Right lobe of liver (tissue), 6 donors: ENCODE results near the gene SUPT16H. TPM values are rescaled to one million over a fixed set of nuclear protein-coding genes. Genes with fewer than 3 reads are reported as not detected.

ENCODE experiments used
- ATAC-seq, 4 donors: fragments of 200-7000 bp; cut with Tn5 transposase; one replicate each; pipeline ENCODE4 v1.9.1; 2020; ENCODE audit warnings: mild to moderate bottlenecking in 4 of 4, moderate library complexity in 4 of 4
- DNase-seq, 3 donors: peaks; one replicate each; pipeline ENCODE4 v3.0.0-alpha.2; 2020
- H3K27ac ChIP-seq, 3 donors: fragments of 200-600 bp; one replicate each; pipeline ENCODE4 v1.8.0; 2022
- H3K27me3 ChIP-seq, 2 donors: fragments of 200-600 bp; one replicate each; pipeline ENCODE4 v1.8.0; 2022
- H3K36me3 ChIP-seq, 4 donors: fragments of 200-600 bp; sonication (generic) in 1 of 4; one replicate each; pipeline versions ENCODE4 v1.5.1 to v1.8.0; 2017 to 2022; ENCODE audit warnings: control low read depth in 1 of 4
- H3K4me1 ChIP-seq, 4 donors: fragments of 200-600 bp; sonication (generic) in 1 of 4; one replicate each; pipeline versions ENCODE4 v1.5.1 to v1.8.0; 2017 to 2022; ENCODE audit warnings: control low read depth in 1 of 4
- H3K4me3 ChIP-seq, 3 donors: fragments of 200-600 bp; one replicate each; pipeline ENCODE4 v1.8.0; 2022
- H3K9me3 ChIP-seq, 4 donors: fragments of 200-600 bp; sonication (generic) in 1 of 4; one replicate each; pipeline versions ENCODE4 v1.5.1 to v1.8.0; 2017 to 2022; ENCODE audit warnings: control low read depth in 1 of 4
- POLR2A ChIP-seq: fragments of 450-650 bp; IDR thresholded peaks from one replicate; pipeline ENCODE4 v1.6.1; 2017; ENCODE audit warnings: antibody characterized with exemption, mild to moderate bottlenecking
- WGBS: methylation state at CpG from one replicate; pipeline ENCODE4 v1.1.6; 2018; ENCODE audit warnings: low coverage, low lambda C conversion rate; ENCODE audit not compliant: insufficient coverage; ENCODE audit errors: missing lambda C conversion rate; 5-methylcytosine and 5-hydroxymethylcytosine counted together
- intact Hi-C, 2 donors: fragments of 100-400 bp; cut with DNase I; formaldehyde crosslinking; loops; one replicate each; pipeline versions ENCODE4 v1.11.2 to v1.14.1; 2022
- total RNA-seq, 6 experiments: library from RNA; depleted of rRNA in 2 of 6; stranded (reverse); fragments of >200 nt in 2 of 6; fragmentation: NEBNext Ultra II Directional in 3 of 6; extraction: Animal tissue kit (Norgen Biotek cat#: 25700) in 3 of 6; gene quantifications; one replicate each; pipeline versions ENCODE4 v1.1.0 to v1.2.4, GENCODE V29; 2016 to 2023
- TF ChIP-seq, protein P1 (sequence below), 4 donors: fragments of 200-600 bp in 3 of 4; fragments of 450-650 bp in 1 of 4; IDR thresholded peaks; one replicate each; pipeline versions ENCODE4 v1.5.1 to v1.8.0; 2016 to 2022; ENCODE audit warnings: antibody characterized with exemption in 4 of 4, mild to moderate bottlenecking in 2 of 4
- donor health status: DM: no; HTN: yes; CAD: no.
- donor health status: DM: no; HTN: no; CAD: no.
- donor health status: DM: no; HTN: no; CAD: no.
- donor health status: DM: no; HTN: yes; CAD: no.
- donor health status: DM: no; HTN: yes; CAD: no.

The SUPT16H gene
- total RNA-seq, 6 experiments from 2014 or later: 13.0 to 28.8 (median 19.5) TPM

DNA sequence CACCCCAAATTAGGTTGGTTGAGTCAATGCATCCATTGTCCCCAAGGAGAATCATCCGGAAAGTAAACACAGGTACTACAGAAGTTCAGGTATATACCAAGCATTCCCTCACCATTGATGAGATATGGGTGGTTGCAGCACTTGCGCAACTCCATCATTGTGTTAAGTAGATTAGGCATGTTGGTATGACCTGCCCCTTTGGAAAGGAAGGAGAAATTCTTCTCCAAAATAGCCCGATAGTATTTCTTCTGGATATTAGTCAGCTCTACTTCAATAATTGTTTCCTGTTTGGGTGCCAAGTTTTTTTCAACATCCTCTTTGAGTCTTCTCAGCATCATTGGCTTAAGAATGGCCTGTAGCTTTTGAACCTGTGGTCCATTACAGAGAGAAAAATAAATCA, 21.3 kb upstream of the SUPT16H start:
- Histone ChIP-seq H3K36me3 (peaks cover 9 to 100% (median 63%) of the 10 kb centered on the region in 4 donors), H3K9me3 (no peaks in the 10 kb centered on the region), H3K27me3 (no peaks in the 10 kb centered on the region), H3K4me1 (no peaks in the 10 kb centered on the region), H3K4me3 (no peak overlapping the region), H3K27ac (no peak overlapping the region)
- 68% methylated on average over 3 of the region's 3 CpGs for WGBS
- no peak for ATAC-seq
- DNase-seq: no peak
- TF ChIP-seq POLR2A: no peak
- TF ChIP-seq, protein P1, sequence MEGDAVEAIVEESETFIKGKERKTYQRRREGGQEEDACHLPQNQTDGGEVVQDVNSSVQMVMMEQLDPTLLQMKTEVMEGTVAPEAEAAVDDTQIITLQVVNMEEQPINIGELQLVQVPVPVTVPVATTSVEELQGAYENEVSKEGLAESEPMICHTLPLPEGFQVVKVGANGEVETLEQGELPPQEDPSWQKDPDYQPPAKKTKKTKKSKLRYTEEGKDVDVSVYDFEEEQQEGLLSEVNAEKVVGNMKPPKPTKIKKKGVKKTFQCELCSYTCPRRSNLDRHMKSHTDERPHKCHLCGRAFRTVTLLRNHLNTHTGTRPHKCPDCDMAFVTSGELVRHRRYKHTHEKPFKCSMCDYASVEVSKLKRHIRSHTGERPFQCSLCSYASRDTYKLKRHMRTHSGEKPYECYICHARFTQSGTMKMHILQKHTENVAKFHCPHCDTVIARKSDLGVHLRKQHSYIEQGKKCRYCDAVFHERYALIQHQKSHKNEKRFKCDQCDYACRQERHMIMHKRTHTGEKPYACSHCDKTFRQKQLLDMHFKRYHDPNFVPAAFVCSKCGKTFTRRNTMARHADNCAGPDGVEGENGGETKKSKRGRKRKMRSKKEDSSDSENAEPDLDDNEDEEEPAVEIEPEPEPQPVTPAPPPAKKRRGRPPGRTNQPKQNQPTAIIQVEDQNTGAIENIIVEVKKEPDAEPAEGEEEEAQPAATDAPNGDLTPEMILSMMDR (IDR thresholded peaks at IDR 0.05): no peak
- intact Hi-C loops: no loop called here

GRCh38 chr14:21399311-21399870, 15.6 kb upstream of the SUPT16H start:
- intact Hi-C loops: loop anchor here in 1 of 2 donors (10.0 kb wide), 1 partner anchor 165 kb away; no protein-coding TSS in a partner anchor
- TF ChIP-seq POLR2A: no peak
- TF ChIP-seq, protein P1 (IDR thresholded peaks at IDR 0.05): no peak
- H3K9me3 ChIP-seq: no peaks in the 10 kb centered on the region
- 89% methylated on average over 5 of the region's 5 CpGs for WGBS
- H3K4me3 ChIP-seq: no peak overlapping the region
- H3K27ac ChIP-seq: no peak overlapping the region
- no peak for ATAC-seq
- no peaks in the 10 kb centered on the region for H3K4me1 ChIP-seq
- DNase-seq: no peak
- H3K36me3 ChIP-seq: peaks cover 19 to 100% (median 71%) of the 10 kb centered on the region in 4 donors
- H3K27me3 ChIP-seq: no peaks in the 10 kb centered on the region

DNA sequence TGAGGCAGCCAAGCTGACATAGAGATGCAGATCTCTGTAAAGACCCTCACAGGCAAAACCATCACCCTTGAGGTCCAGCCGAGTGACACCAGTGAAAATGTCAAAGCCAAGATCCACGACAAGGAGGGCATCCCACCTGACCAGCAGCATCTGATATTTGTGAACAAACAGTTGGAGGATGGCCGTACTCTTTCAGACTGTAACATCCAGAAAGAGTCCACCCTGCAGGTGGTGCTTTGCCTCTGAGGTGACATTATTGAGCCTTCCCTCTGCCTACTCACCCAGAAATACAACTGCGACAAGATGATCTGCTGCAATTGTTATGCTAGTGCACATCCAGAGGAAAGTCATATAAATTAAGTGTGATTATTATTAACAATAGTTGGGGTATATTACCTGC, 15.1 kb upstream of the SUPT16H start:
- H3K9me3 ChIP-seq: no peaks in the 10 kb centered on the region
- TF ChIP-seq, protein P1 (IDR thresholded peaks at IDR 0.05): no peak
- TF ChIP-seq POLR2A: no peak
- no peaks in the 10 kb centered on the region for H3K27me3 ChIP-seq
- intact Hi-C loops: loop anchor here in 1 of 2 donors (10.0 kb wide), 1 partner anchor 164 kb away; no protein-coding TSS in a partner anchor
- H3K4me1 ChIP-seq: no peaks in the 10 kb centered on the region
- no peak for DNase-seq
- peaks cover 19 to 100% (median 73%) of the 10 kb centered on the region in 4 donors for H3K36me3 ChIP-seq
- ATAC-seq: no peak
- 92% methylated on average over 2 of the region's 4 CpGs for WGBS
- no peak overlapping the region for H3K4me3 ChIP-seq
- H3K27ac ChIP-seq: no peak overlapping the region

- intact Hi-C loops: loop anchor here in 1 of 2 donors (10.0 kb wide), 1 partner anchor 161 kb away; no protein-coding TSS in a partner anchor
- WGBS: 4% methylated on average over 1 of the region's 1 CpG
- ATAC-seq: no peak
- Histone ChIP-seq H3K27me3 (no peaks in the 10 kb centered on the region), H3K9me3 (no peaks in the 10 kb centered on the region), H3K4me1 (no peaks in the 10 kb centered on the region), H3K36me3 (peaks cover 10 to 100% (median 62%) of the 10 kb centered on the region in 4 donors), H3K4me3 (no peak overlapping the region), H3K27ac (no peak overlapping the region)
- no peak for TF ChIP-seq POLR2A
- TF ChIP-seq, protein P1 (IDR thresholded peaks at IDR 0.05): peak in 1 of 4 donors; percentile 19
- no peak for DNase-seq
These were observed 11.6 kb upstream of the SUPT16H start for GRCh38 chr14:21395450-21395849.
